ENCODE results near the gene COMMD6.

Gene COMMD6

DNA sequence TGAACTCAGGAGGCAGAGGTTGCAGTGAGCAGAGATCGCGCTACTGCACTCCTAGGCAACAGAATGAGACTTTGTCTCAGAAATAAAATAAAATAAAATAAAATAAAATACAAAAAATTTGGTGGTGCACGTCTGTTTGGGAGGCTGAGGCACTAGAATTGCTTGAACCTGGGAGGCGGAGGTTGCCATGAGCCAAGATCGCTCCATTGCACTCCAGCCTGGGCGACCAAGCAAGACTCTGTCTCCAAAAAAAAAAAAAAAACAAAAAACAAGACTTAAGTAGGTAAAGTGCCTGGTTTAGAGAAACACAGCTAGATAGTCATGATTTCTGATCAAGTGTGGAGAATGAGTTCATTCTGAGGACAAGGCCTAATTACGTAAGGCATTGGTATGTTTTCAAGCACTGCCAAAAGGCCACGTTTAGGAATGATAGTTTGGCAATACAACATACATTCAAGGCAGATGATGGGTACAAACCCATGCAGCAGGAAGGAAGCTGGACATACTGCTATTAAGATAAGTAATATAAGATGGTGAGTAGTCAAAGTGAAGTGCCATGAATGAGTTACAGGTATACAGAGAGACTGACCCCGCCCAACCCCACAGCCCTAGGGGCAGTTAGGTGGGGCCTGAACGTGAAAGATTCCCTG, 7.2 kb upstream of the COMMD6 start:
- Histone ChIP-seq H3K36me3 (ENCODE audit: insufficient read depth) (no peaks in the 10 kb centered on the region), H3K4me3 (IDR thresholded peaks at IDR 0.05; ENCODE audit: insufficient read depth, low read depth, low read length) (no peak overlapping the region), H3K27ac (no peak overlapping the region), H4K20me1 (ENCODE audit: insufficient read depth) (no peaks in the 10 kb centered on the region), H3K9ac (no peak overlapping the region), H3K27me3 (ENCODE audit: insufficient read depth, low read depth) (no peaks in the 10 kb centered on the region), H3K4me2 (no peak overlapping the region), H2AFZ (ENCODE audit: low read depth) (no peak overlapping the region), H3K4me1 (ENCODE audit: low read depth, poor library complexity, severe bottlenecking) (no peaks in the 10 kb centered on the region), H3K79me2 (ENCODE audit: insufficient read depth, low read depth) (no peaks in the 10 kb centered on the region)
- TF ChIP-seq, protein P1, sequence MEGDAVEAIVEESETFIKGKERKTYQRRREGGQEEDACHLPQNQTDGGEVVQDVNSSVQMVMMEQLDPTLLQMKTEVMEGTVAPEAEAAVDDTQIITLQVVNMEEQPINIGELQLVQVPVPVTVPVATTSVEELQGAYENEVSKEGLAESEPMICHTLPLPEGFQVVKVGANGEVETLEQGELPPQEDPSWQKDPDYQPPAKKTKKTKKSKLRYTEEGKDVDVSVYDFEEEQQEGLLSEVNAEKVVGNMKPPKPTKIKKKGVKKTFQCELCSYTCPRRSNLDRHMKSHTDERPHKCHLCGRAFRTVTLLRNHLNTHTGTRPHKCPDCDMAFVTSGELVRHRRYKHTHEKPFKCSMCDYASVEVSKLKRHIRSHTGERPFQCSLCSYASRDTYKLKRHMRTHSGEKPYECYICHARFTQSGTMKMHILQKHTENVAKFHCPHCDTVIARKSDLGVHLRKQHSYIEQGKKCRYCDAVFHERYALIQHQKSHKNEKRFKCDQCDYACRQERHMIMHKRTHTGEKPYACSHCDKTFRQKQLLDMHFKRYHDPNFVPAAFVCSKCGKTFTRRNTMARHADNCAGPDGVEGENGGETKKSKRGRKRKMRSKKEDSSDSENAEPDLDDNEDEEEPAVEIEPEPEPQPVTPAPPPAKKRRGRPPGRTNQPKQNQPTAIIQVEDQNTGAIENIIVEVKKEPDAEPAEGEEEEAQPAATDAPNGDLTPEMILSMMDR (conservative IDR thresholded peaks at IDR 0.05; ENCODE audit: low read depth, low read length): no peak

DNA sequence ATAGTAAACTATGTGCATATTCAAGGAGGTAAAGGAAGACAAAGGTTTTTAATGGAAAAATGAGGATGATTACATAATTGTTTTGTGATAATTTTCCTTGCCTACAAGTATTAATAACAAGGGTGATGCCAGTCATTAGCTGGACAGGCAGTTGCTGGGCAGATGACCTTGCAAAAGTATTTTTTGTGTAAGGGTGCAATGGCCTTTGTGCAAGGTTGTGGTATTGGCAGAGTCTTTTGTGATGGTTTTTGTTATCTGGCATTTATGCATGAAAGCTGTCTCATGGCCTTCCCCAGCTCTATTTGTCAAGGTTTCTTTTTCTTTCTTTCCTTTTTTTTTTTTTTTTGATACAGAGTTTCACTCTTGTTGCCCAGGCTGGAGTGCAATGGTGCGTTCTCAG, 4.3 kb upstream of the COMMD6 start:
- no peaks in the 10 kb centered on the region for H3K4me1 ChIP-seq (ENCODE audit: low read depth, poor library complexity, severe bottlenecking)
- no peak overlapping the region for H3K27ac ChIP-seq
- no peak overlapping the region for H3K4me3 ChIP-seq (IDR thresholded peaks at IDR 0.05; ENCODE audit: insufficient read depth, low read depth, low read length)
- no peak overlapping the region for H2AFZ ChIP-seq (ENCODE audit: low read depth)
- no peaks in the 10 kb centered on the region for H3K36me3 ChIP-seq (ENCODE audit: insufficient read depth)
- H3K79me2 ChIP-seq (ENCODE audit: insufficient read depth, low read depth): no peaks in the 10 kb centered on the region
- H3K4me2 ChIP-seq: no peak overlapping the region
- no peak overlapping the region for H3K9ac ChIP-seq
- H3K27me3 ChIP-seq (ENCODE audit: insufficient read depth, low read depth): no peaks in the 10 kb centered on the region
- no peaks in the 10 kb centered on the region for H4K20me1 ChIP-seq (ENCODE audit: insufficient read depth)
- TF ChIP-seq, protein P1 (conservative IDR thresholded peaks at IDR 0.05; ENCODE audit: low read depth, low read length): no peak

DNA sequence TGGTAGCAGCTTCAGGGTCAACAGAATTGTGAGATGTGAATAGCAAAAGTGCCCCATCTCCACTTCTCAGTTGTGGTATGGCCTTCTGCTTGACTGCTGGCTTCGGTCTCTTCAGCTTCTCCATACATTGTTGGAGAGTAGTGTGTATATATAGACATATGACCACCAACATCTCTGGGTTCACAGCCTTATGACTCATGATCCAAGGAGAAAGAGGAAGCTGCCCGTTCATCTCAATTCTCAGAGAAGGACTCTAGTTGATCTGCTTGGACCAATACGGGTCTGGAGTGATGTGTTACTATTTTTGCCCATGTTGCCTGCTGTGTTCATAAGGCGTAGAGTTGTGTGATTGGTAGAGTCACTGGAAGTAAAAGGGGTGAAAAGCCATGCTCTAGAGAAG, 3.6 kb upstream of the COMMD6 start:
- H3K4me1 ChIP-seq (ENCODE audit: low read depth, poor library complexity, severe bottlenecking): peaks cover 4% of the 10 kb centered on the region
- no peak overlapping the region for H3K9ac ChIP-seq
- H2AFZ ChIP-seq (ENCODE audit: low read depth): no peak overlapping the region
- H3K4me2 ChIP-seq: no peak overlapping the region
- H3K4me3 ChIP-seq (IDR thresholded peaks at IDR 0.05; ENCODE audit: insufficient read depth, low read depth, low read length): no peak overlapping the region
- H3K36me3 ChIP-seq (ENCODE audit: insufficient read depth): no peaks in the 10 kb centered on the region
- no peaks in the 10 kb centered on the region for H3K27me3 ChIP-seq (ENCODE audit: insufficient read depth, low read depth)
- TF ChIP-seq, protein P1 (conservative IDR thresholded peaks at IDR 0.05; ENCODE audit: low read depth, low read length): no peak
- no peaks in the 10 kb centered on the region for H3K79me2 ChIP-seq (ENCODE audit: insufficient read depth, low read depth)
- H4K20me1 ChIP-seq (ENCODE audit: insufficient read depth): no peaks in the 10 kb centered on the region
- H3K27ac ChIP-seq: no peak overlapping the region

DNA sequence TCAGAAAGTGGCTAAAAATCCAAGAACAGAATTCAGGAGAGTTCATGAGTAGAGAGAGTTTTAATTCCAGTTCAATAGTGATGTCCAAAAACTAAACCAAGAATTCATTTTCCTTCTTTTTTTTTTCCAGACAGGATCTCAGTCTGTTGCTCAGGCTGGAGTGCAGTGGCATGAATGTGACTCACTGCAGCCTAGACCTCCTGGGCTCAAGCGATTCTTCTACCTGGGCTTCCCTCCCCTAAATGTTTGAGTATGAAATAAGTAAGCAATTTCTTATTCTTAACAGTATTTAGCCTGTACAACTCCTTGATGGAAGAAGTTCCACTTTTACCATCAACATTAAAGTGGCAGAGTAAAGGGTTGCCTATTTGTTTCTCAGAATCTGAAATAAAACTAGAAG, 3.8 kb downstream of the COMMD6 start:
- H3K79me2 ChIP-seq (ENCODE audit: insufficient read depth, low read depth): no peaks in the 10 kb centered on the region
- no peaks in the 10 kb centered on the region for H3K36me3 ChIP-seq (ENCODE audit: insufficient read depth)
- H2AFZ ChIP-seq (ENCODE audit: low read depth): no peak overlapping the region
- H3K4me1 ChIP-seq (ENCODE audit: low read depth, poor library complexity, severe bottlenecking): peaks cover 5% of the 10 kb centered on the region
- no peak overlapping the region for H3K4me2 ChIP-seq
- no peak overlapping the region for H3K4me3 ChIP-seq (IDR thresholded peaks at IDR 0.05; ENCODE audit: insufficient read depth, low read depth, low read length)
- no peaks in the 10 kb centered on the region for H4K20me1 ChIP-seq (ENCODE audit: insufficient read depth)
- H3K27me3 ChIP-seq (ENCODE audit: insufficient read depth, low read depth): no peaks in the 10 kb centered on the region
- no peak overlapping the region for H3K9ac ChIP-seq
- H3K27ac ChIP-seq: no peak overlapping the region
- TF ChIP-seq, protein P1 (conservative IDR thresholded peaks at IDR 0.05; ENCODE audit: low read depth, low read length): no peak
